CD4-positive, alpha-beta T cell treated with Interleukin-4 for 4 hours (primary cell): ENCODE results near the gene ATP6V1G2.

Source experiments
- DNase-seq: peaks from one replicate; pipeline ENCODE4 v3.0.0-alpha.2; 2020

Gene ATP6V1G2

GRCh38 chr6:31575335-31575901 lies 29.0 kb upstream of the ATP6V1G2 start, which contains the start of gene TNF:
Gene TNF (plus strand): TSS chr6:31575565. CDS start chr6:31575742, 177 bp downstream.
- peak; percentile 89 for DNase-seq

DNA sequence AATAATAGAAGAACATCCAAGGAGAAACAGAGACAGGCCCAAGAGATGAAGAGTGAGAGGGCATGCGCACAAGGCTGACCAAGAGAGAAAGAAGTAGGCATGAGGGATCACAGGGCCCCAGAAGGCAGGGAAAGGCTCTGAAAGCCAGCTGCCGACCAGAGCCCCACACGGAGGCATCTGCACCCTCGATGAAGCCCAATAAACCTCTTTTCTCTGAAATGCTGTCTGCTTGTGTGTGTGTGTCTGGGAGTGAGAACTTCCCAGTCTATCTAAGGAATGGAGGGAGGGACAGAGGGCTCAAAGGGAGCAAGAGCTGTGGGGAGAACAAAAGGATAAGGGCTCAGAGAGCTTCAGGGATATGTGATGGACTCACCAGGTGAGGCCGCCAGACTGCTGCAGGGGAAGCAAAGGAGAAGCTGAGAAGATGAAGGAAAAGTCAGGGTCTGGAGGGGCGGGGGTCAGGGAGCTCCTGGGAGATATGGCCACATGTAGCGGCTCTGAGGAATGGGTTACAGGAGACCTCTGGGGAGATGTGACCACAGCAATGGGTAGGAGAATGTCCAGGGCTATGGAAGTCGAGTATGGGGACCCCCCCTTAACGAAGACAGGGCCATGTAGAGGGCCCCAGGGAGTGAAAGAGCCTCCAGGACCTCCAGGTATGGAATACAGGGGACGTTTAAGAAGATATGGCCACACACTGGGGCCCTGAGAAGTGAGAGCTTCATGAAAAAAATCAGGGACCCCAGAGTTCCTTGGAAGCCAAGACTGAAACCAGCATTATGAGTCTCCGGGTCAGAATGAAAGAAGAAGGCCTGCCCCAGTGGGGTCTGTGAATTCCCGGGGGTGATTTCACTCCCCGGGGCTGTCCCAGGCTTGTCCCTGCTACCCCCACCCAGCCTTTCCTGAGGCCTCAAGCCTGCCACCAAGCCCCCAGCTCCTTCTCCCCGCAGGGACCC lies 28.0 kb upstream of the ATP6V1G2 start:
- DNase-seq, result no peak

DNA sequence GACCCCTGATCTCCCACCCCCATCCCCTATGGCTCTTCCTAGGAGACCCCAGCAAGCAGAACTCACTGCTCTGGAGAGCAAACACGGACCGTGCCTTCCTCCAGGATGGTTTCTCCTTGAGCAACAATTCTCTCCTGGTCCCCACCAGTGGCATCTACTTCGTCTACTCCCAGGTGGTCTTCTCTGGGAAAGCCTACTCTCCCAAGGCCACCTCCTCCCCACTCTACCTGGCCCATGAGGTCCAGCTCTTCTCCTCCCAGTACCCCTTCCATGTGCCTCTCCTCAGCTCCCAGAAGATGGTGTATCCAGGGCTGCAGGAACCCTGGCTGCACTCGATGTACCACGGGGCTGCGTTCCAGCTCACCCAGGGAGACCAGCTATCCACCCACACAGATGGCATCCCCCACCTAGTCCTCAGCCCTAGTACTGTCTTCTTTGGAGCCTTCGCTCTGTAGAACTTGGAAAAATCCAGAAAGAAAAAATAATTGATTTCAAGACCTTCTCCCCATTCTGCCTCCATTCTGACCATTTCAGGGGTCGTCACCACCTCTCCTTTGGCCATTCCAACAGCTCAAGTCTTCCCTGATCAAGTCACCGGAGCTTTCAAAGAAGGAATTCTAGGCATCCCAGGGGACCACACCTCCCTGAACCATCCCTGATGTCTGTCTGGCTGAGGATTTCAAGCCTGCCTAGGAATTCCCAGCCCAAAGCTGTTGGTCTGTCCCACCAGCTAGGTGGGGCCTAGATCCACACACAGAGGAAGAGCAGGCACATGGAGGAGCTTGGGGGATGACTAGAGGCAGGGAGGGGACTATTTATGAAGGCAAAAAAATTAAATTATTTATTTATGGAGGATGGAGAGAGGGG lies 27.1 kb upstream of the ATP6V1G2 start:
- DNase-seq, result no peak

DNA sequence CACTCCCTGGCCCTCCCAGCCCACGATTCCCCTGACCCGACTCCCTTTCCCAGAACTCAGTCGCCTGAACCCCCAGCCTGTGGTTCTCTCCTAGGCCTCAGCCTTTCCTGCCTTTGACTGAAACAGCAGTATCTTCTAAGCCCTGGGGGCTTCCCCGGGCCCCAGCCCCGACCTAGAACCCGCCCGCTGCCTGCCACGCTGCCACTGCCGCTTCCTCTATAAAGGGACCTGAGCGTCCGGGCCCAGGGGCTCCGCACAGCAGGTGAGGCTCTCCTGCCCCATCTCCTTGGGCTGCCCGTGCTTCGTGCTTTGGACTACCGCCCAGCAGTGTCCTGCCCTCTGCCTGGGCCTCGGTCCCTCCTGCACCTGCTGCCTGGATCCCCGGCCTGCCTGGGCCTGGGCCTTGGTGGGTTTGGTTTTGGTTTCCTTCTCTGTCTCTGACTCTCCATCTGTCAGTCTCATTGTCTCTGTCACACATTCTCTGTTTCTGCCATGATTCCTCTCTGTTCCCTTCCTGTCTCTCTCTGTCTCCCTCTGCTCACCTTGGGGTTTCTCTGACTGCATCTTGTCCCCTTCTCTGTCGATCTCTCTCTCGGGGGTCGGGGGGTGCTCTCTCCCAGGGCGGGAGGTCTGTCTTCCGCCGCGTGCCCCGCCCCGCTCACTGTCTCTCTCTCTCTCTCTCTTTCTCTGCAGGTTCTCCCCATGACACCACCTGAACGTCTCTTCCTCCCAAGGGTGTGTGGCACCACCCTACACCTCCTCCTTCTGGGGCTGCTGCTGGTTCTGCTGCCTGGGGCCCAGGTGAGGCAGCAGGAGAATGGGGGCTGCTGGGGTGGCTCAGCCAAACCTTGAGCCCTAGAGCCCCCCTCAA lies 25.9 kb upstream of the ATP6V1G2 start, which contains the start of gene LTA:
Gene LTA, plus strand, starts transcription at position 249 of the 871 bp plus-strand sequence. Its CDS starts 454 bp downstream, at position 703.
- peak; percentile 73 for DNase-seq

GRCh38 chr6:31569861-31570536 lies 23.6 kb upstream of the ATP6V1G2 start:
- no peak for DNase-seq

- DNase-seq, result peak; percentile 86
Measured at GRCh38 chr6:31568537-31568961, 22.1 kb upstream of the ATP6V1G2 start.

GRCh38 chr6:31567531-31568370 lies 21.3 kb upstream of the ATP6V1G2 start:
- DNase-seq, result peak; percentile 37

DNA sequence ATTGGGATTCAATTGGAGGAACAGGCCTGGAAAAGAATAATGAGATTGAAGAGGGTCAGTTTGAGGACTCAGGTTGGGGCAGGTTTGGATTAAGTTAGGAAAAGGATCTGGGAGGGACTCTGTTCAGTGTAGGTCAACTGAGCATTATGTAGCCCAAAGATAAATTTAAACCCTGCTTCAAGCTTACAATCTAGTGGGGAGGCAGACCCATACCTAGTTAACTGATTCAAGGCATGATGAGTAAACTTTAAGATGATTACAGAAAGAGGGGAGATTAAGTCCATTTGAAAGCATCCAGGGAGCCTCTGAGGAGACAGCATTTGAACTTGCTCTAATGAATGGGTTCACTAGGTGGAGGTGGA lies 14.3 kb upstream of the ATP6V1G2 start:
- DNase-seq, result no peak

DNA sequence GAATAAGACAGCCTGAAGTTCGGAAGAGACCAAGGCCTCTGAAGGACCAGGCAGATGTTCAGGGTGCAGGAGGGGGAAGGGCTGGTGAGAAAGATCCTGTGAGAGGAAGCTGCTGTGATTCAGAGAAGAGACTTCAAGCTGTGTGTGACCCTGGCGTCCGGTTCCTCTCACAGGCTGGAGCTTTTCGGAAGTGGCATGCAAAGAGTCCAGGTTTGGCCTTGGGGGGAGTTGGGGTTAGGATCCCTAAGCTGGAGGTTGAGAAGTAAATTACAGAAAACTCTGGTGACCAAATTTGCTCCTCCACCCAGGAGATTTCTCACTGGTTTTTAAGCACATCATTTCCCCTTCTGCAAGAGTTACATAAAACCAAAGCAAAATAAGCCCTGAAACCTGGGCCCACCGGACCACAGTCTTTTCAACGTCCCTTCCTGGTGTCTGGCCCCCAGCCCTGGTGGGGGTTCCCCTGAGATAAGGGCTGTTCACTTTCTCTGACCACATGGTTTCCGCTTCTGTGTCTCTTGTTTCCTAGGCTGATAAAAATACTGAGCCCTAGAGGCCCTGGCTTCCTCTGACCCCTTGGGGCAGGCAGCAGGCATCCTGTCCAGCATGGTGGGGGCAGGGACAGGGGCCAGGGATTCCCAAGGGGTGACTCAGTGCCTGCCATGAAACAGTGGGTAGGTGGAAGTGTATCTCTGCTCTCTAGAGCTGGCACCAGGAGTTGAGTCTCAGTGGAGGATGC lies 13.7 kb upstream of the ATP6V1G2 start:
- peak; percentile 56 for DNase-seq

GRCh38 chr6:31559606-31559957 lies 13.2 kb upstream of the ATP6V1G2 start:
- no peak for DNase-seq

GRCh38 chr6:31558631-31559500 lies 12.5 kb upstream of the ATP6V1G2 start:
- DNase-seq, result peak; percentile 74

GRCh38 chr6:31558318-31558625 lies 11.9 kb upstream of the ATP6V1G2 start:
- no peak for DNase-seq

DNA sequence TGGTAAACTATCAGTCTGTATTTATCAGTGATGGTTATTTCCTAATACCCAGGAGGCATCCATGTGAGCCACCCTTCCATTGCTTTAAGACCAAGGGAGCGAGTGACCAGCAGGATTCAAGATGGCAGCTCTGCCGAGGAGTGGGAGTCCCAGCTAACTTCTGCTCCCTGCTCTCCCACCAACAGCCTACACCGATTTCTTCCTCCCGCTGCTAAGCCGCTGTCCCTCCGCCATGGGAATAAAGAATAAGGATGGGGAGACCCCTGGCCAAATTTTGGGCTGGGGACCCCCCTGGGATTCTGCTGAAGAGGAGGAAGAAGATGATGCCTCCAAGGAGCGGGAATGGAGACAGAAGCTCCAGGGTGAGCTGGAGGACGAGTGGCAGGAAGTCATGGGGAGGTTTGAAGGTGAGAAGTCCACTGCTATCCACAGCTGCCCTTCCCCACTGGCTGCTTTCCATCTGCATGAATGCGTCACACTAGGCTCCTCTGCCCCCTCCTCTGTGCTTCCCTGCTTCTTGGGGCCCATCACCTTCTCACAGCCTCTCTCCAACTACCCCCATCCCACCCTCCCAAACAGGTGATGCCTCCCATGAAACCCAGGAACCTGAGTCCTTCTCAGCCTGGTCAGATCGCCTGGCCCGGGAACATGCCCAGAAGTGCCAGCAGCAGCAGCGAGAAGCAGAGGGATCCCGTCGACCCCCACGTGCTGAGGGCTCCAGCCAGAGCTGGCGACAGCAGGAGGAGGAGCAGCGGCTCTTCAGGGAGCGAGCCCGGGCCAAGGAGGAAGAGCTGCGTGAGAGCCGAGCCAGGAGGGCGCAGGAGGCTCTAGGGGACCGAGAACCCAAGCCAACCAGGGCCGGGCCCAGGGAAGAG lies 11.3 kb upstream of the ATP6V1G2 start:
- DNase-seq, result no peak

- no peak for DNase-seq
Measured at GRCh38 chr6:31556307-31556706, 9.9 kb upstream of the ATP6V1G2 start.

- peak; percentile 76 for DNase-seq
Measured at GRCh38 chr6:31551371-31551770, 5.0 kb upstream of the ATP6V1G2 start.

DNA sequence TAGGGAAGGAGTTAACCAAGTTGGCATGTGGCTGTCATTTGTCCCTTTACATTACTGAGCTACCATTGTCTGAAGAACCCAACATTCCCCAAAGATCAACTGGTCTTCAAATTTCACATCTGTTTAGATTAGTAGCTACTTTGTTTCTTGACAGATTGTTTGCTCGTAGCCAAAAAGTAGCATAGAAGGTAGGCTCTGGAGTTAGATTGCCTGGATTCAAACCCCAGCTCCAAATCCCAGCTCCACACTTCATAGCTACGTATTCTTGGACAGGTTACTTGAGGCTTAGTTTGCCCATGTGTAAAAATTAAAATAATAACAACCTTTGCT lies 2.1 kb upstream of the ATP6V1G2 start:
- no peak for DNase-seq

- no peak for DNase-seq
Measured at GRCh38 chr6:31547727-31548543, 1.5 kb upstream of the ATP6V1G2 start.
